Measurements from ENCODE around the gene CAB39L. TPM values are rescaled to one million over a fixed set of nuclear protein-coding genes. Genes with fewer than 3 reads are reported as not detected.
"Not testable (repeated sequence)": the region's sequence is repeated elsewhere in the genome, so short reads cannot be mapped to it uniquely, and the experiment has no call there.

CAB39L gene
- total RNA-seq, 1 donor: 1.3 TPM

DNA sequence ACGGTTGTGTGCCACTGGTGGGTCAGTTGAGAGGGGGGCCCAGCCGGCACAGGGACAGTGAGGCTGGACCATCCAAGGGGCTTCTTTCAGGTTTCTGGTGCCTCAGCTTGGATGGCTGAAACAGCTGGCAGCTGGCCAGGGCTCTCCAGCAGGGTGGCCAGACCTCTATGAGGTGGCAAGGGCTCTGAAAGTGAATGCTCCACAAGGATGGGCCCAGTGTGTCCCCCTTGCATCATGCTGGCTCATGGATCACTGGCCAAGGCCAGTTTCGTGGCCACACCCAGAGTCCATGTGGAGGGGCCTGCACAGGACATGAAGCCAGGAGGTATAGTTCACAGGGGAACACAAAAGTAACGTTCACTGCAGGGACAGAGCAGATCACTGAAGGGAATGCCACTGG, 146.5 kb downstream of the CAB39L start:
- no peak for DNase-seq (ENCODE audit: low read depth in 2 of 3, low spot score in 2 of 3)

DNA sequence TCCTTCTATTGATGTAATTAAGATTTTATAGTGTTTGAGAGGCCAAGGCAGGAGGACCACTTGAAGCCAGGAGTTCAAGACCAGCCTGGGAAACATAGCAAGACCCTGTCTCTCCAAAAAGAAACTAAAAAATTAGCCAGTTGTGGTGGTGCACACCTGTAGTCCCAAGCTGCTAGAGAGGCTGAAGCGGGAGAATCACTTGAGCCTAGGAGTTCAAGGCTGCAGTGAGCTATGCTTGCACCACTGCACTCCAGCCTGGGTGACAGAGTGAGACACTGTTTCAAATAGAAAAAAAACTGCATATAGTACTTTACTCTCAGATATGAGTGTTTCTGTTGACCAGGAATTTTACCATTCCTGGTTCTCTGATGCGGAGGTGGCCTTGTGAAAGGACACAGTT, 147.2 kb downstream of the CAB39L start:
- DNase-seq (ENCODE audit: low read depth in 2 of 3, low spot score in 2 of 3): no peak

DNA sequence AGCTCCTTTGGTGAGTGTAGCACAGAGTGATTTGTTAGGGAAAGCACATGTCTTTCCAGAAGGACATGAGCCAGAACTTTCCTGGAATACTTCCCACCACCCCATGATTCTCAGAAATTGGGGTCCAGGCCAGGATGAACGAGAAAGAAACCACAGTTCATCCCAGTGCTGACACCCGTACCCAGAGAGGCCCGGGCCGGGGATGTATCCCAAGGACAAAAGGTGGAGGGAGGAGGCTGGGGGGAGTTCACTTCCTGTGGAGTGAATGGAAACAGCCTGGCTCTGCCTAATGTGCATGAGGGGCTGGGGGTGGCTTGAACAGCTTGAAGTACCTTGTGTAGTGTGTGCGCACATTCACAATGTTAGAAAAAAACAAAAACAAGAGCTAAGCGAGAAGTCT, 148.6 kb downstream of the CAB39L start:
- DNase-seq (ENCODE audit: low read depth in 2 of 3, low spot score in 2 of 3): no peak

DNA sequence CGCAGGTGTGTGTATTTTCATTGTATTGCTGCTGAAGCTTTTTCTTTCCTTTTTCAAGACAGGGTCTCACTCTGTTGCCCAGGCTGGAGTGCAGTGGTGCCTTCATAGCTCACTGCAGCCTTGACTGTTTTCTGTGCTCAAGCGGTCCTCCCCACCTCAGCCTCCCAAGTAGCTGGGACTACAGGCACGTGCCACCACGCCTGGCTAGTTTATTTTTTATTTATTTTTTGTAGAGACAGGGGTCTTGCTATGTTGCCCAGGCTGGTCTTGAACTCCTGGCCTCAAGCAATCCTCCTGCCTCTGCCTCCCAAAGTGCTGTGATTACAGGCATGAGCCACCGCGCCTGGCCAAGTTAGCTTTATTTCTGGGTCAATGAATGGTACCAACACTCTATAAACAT, 149.1 kb downstream of the CAB39L start:
- not testable (repeated sequence) for DNase-seq (ENCODE audit: low read depth in 2 of 3, low spot score in 2 of 3)

DNA sequence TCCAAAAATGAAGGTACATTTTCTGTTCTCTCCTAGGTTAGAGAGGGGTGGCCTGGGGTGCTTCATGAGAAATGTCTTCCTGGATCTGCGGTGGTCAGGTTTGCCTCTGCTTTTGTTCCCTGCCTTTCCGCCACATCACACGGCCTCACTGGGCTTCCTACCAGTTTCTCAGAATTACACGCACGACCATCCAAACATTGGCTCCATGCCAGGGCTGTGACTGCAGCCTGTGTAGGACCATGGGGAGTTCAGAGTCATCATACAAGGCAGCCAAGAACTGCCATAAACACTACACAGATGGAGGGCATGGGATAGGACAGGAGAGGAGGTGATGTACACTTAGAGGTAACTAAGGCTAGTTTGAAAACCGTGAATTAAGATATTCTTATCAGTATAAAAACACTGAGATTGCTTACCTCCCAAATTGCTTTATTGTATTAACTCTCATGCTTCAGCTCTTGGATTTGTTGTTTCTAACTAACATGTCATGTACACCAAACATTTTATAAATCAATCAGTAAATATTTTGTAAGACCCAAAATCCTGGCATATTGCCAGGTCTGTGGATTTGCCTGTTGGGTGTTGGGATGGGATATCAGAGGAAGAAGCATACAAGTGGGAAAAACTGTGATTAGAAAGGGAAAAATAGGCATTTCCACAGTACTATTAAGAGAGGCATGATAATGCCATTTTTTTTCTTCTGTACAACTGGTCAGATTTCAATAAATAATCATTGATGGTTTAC, 150.9 kb downstream of the CAB39L start:
- DNase-seq (ENCODE audit: low read depth in 2 of 3, low spot score in 2 of 3): peak in 2 of 3 donors; percentile 60 to 75

DNA sequence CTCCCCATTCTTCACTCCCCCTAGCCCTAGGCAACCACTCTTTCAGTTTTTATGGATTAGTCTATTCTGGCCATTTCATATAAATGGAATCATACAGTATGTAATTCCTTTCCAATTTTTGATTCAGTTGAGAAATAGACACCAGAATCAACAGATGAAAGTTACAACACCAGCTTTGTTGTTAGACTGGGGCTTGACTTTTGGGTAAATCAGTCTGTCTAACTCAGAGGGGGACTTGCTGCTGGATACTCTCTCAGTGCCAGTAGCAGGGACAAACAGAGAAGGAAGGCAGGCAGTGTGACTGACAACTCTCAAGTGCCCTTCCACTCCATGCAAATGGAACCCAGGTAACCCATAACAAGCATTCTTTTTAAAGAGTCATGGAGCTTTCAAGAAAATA, 155.4 kb downstream of the CAB39L start:
- DNase-seq (ENCODE audit: low read depth in 2 of 3, low spot score in 2 of 3): no peak

DNA sequence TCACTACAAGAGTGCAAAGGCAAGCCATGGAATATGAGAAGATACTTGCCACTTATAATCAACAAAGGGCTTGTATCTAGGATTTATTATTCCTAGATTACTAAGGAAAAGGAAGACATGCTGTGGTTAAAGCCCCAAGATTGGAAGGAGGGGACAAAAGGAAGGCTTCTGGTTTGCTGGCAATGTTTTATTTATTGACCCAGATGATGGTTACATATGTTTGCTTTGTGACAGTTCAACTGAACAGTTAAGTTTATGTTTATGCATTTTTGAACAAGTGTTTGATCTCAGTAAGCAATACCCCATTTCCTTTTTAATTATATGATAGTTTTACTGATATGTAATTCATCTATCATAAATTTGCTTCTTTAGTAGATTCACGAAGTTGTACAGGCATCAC, 155.9 kb downstream of the CAB39L start:
- no peak for DNase-seq (ENCODE audit: low read depth in 2 of 3, low spot score in 2 of 3)

DNA sequence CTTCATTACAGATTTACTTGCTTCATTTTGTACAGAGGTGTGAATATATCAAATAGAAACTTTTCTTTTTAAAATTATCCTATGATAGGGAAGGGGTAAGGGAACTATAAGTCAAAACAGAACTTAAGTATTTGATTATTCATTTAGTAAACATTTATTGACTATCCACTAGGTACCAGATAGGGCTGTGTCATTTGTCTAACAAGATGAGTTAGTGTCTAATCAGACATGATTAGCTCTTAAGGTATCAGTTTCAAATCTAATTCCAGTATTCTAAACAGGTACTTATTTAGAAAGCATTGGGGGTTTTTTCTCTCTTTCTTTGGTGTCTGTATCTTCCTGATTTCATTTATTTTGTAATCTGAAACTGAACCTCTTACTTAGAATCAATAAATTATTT, 164.0 kb downstream of the CAB39L start:
- no peak for DNase-seq (ENCODE audit: low read depth in 2 of 3, low spot score in 2 of 3)

DNA sequence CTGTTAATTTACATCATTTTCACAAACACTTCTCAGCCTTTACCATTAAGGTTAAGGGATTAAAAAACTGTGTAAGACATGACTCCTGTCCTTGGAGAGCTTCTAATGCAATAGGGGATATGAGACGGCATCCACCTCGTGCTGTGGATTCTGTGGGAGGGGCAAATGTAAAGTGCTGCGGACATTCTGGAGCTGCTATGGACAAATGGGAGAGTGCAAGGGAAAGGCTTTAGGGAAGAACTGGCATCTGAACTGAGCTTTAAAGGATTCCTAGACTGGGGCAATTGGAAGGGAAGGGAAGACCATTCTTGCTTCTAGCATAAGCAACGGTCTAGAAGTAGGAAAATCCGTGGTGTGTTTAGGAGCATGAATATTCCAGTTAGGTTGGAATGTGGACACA, 164.8 kb downstream of the CAB39L start:
- no peak for DNase-seq (ENCODE audit: low read depth in 2 of 3, low spot score in 2 of 3)

DNA sequence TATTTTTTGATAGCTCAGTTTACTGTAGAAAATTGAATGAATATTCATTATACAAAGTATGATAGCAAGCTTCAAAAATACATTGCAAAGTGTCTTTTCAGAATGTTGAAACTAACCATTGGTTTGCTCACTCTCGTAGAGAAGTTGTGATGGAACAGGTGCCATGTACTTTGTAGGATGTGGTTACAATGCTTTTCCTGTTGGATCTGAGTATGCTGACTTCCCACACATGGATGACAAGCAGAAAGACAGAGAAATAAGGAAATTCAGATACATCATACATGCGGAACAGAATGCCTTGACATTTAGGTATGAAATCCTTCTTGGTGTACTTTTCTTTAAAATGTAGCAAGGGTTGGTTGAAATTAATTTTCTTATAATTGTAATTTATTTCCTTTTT, 165.7 kb downstream of the CAB39L start:
- DNase-seq (ENCODE audit: low read depth in 2 of 3, low spot score in 2 of 3): peak in 1 of 3 donors; percentile 21

DNA sequence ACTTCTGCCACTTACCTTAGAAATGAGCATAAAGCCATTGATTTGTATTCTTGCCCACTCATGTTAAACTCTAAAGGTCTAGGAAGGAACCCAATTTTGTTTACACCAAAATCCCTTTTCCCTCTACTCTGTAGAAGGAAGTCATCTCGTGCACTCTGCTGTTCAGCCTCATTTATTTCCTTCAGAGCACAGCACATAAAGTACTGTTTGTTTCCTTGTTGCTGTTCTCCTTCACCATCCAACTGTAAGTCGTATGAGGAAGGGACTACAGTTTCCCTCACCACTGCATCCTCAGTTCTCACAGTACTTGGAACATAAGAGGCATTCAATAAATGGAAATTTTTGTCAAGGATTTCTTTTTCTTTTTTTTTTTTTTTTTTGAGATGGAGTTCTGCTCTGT, 171.6 kb downstream of the CAB39L start:
- no peak for DNase-seq (ENCODE audit: low read depth in 2 of 3, low spot score in 2 of 3)

DNA sequence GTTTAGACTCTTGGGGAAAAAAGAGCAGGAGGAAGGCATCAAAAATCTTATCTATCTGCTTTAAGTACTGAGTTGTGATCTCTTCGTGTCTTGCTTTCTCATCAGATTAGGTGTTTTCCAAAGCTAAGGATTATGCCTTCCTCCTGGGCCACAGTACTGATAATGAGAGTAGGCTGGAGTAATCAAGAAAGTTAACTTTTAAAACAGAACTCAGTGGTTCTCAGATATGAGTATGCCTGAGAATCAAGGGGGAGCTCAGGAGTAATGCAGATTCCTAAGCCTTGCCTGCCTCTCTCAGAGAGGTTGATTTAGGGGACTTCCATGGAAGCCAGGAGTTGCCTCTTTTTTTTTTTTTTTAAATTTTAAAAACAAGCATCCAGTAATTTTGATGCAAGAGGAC, 172.6 kb downstream of the CAB39L start:
- DNase-seq (ENCODE audit: low read depth in 2 of 3, low spot score in 2 of 3): no peak

DNA sequence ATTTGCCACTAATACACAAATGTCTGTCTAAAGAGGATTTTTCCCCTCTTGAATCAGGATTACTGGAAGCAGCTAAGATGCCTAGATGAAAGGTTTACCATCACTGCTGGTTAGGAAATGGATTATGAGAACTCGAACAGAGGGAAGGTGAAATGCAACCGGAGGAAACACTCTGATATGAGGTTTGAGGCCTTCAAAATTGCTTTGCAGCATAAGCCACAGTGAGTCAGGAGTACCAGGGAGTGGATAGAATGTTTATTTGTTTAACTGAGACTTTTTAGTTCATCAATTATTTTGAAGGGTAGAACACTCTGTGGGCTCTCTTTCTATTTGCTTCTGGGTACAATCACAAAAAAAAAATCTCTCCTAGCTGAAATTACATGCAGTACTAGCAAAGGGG, 178.0 kb downstream of the CAB39L start:
- peak in 1 of 3 donors; percentile 49 for DNase-seq (ENCODE audit: low read depth in 2 of 3, low spot score in 2 of 3)

DNA sequence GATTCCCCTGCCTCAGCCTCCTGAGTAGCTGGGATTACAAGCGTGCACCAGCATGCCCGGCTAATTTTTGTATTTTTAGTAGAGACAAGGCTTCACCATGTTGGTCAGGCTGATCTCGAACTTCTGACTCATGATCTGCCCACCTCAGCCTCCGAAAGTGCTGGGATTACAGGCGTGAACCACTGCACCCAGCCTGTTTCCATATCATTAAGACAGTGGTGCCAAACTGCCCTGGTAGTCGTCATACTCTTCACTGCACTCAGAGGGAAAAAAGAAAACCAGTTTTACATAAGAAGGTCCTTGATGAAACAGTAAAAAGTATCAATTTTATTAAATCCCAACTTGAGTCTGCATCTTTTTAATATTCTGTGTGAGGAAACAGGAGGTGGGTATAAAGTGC, 181.2 kb downstream of the CAB39L start:
- no peak for DNase-seq (ENCODE audit: low read depth in 2 of 3, low spot score in 2 of 3)

DNA sequence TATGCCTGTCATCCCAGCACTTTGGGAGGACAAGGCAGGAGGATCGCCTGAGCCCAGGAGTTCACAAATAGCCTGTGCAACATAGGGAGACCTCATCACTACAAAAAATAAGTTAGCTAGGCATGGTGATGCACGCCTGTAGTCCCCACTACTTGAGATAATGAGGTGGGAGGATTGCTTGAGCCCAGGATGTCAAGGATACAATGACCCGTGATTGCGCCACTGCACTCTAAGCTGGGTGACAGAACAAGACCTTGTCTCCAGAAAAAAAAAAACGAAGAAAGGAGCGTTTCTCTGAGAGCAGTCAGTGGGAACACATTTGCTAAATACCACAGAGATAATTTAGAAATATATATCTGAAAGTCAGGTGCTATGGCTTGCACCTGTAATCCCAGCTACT, 184.3 kb downstream of the CAB39L start:
- DNase-seq (ENCODE audit: low read depth in 2 of 3, low spot score in 2 of 3): no peak

Other genes starting within 250 kb of the CAB39L start
- 0.81 TPM for gene MLNR, start 223.7 kb downstream of the CAB39L start, total RNA-seq
- 12.7 TPM for gene CDADC1, start 196.1 kb downstream of the CAB39L start, total RNA-seq
- 10.0 TPM for gene SETDB2, start 210 bp upstream of the CAB39L start, total RNA-seq
- 12.4 TPM for gene PHF11, start 51.9 kb upstream of the CAB39L start, total RNA-seq
- gene RCBTB1, start 141.5 kb upstream of the CAB39L start, total RNA-seq: 18.0 TPM
- 6.2 TPM for gene ARL11, start 184.4 kb upstream of the CAB39L start, total RNA-seq
- gene EBPL, start 247.4 kb upstream of the CAB39L start, total RNA-seq: 283 TPM

Measured in hematopoietic multipotent progenitor cell (in vitro differentiated cells).